Brain microvascular endothelial cell (primary cell): Measurements from ENCODE around the gene KCNK4.

Experiments used
- DNase-seq: peaks from one replicate; pipeline ENCODE4 v3.0.0-alpha.2; 2020
- H3K27ac ChIP-seq: fragments of 250-450 bp; sonication (Bioruptor Pico); 2 replicates; pipeline ENCODE4 v1.5.1; 2020; ENCODE audit warnings: mild to moderate bottlenecking, moderate library complexity
- H3K27me3 ChIP-seq: fragments of 250-450 bp; sonication (Bioruptor Pico); replicated peaks from 2 replicates; pipeline ENCODE4 v1.5.1; 2020; ENCODE audit warnings: mild to moderate bottlenecking
- H3K36me3 ChIP-seq: fragments of 250-450 bp; sonication (Bioruptor Pico); replicated peaks from 2 replicates; pipeline ENCODE4 v1.5.1; 2020; ENCODE audit warnings: mild to moderate bottlenecking
- H3K4me3 ChIP-seq: 2 replicates; pipeline ENCODE4 v1.5.1; 2011; ENCODE audit warnings: low read depth, mild to moderate bottlenecking, control low read depth, low read length, moderate library complexity
- CTCF ChIP-seq: IDR thresholded peaks from 2 replicates; pipeline ENCODE4 v1.5.1; 2011; ENCODE audit warnings: low read depth, mild to moderate bottlenecking, moderate library complexity, low read length, control low read depth, inconsistent platforms; ENCODE audit errors: missing control alignments
- in situ Hi-C: cut with HindIII; loops from 2 replicates; pipeline ENCODE4 v1.10.0; 2017; ENCODE audit warnings: low sequenced_read_pairs, low pct_ligation_motif_present

KCNK4 gene

GRCh38 chr11:64344787-64345186 lies 53.7 kb downstream of the KCNK4 start:
- in situ Hi-C loops, result no loop called here
- no peak for DNase-seq
- H3K36me3 ChIP-seq, result no peaks in the 10 kb centered on the region
- no peak overlapping the region for H3K4me3 ChIP-seq
- TF ChIP-seq CTCF, result no peak
- no peaks in the 10 kb centered on the region for H3K27me3 ChIP-seq
- H3K27ac ChIP-seq, result no peak overlapping the region

GRCh38 chr11:64347193-64347867 lies 56.2 kb downstream of the KCNK4 start:
- no peaks in the 10 kb centered on the region for H3K27me3 ChIP-seq
- in situ Hi-C loops, result no loop called here
- no peaks in the 10 kb centered on the region for H3K36me3 ChIP-seq
- no peak for TF ChIP-seq CTCF
- H3K4me3 ChIP-seq, result no peak overlapping the region
- DNase-seq, result no peak
- no peak overlapping the region for H3K27ac ChIP-seq

GRCh38 chr11:64348383-64349024 lies 57.4 kb downstream of the KCNK4 start:
- in situ Hi-C loops, result no loop called here
- Histone ChIP-seq H3K27ac (no peak overlapping the region), H3K27me3 (no peaks in the 10 kb centered on the region), H3K36me3 (no peaks in the 10 kb centered on the region), H3K4me3 (no peak overlapping the region)
- DNase-seq, result no peak
- no peak for TF ChIP-seq CTCF

- Histone ChIP-seq H3K27ac (no peak overlapping the region), H3K36me3 (no peaks in the 10 kb centered on the region), H3K4me3 (no peak overlapping the region), H3K27me3 (no peaks in the 10 kb centered on the region)
- in situ Hi-C loops, result no loop called here
- DNase-seq, result no peak
- TF ChIP-seq CTCF, result no peak
Measured at GRCh38 chr11:64349025-64349387, 57.9 kb downstream of the KCNK4 start.

- in situ Hi-C loops, result no loop called here
- H3K27ac ChIP-seq, result no peak overlapping the region
- H3K4me3 ChIP-seq, result no peak overlapping the region
- H3K27me3 ChIP-seq, result no peaks in the 10 kb centered on the region
- no peak for DNase-seq
- no peak for TF ChIP-seq CTCF
- H3K36me3 ChIP-seq, result no peaks in the 10 kb centered on the region
Measured at GRCh38 chr11:64349404-64349803, 58.3 kb downstream of the KCNK4 start.
